CD4-positive, alpha-beta T cell treated with Interferon gamma for 1 hour (primary cell): ENCODE measurements around the gene TSPYL6.
"Not testable (repeated sequence)": the region's sequence is repeated elsewhere in the genome, so short reads cannot be mapped to it uniquely, and the experiment has no call there.

ENCODE experiments used
- DNase-seq: peaks from one replicate; pipeline ENCODE4 v3.0.0-alpha.2; 2020

TSPYL6 gene

DNA sequence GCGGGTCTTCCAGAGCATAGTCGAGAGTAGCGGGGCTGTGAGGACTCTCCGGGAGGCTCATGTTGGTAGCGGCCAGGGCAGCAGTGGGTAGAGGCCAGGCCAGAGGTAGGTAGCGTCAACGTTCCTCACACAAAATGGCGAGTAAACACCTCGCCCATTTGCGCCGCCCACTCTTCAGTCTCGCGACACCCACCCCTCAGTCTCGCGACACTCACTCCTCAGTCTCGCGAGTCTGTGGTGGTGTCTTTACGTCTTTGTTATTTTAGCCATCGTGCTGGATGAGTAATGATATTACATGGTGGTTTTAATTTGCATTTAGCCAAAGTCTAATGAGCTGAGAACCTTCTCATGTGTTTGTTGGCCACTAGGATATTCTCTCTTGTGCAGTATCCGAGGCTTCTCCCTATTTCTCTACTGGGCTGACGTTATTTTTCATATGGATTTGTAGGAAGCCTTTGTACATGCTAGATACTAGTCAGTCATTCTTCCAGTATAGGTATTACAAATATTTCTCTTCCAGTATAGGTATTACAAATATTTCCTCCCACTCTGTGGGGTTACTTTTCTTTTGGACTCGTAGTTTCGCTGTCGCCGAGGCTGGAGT lies at the start of gene TSPYL6:
Gene TSPYL6, minus strand, starts transcription at position 139 of the 604 bp plus-strand sequence. Its CDS starts 78 bp downstream, at position 61.
- no peak for DNase-seq

DNA sequence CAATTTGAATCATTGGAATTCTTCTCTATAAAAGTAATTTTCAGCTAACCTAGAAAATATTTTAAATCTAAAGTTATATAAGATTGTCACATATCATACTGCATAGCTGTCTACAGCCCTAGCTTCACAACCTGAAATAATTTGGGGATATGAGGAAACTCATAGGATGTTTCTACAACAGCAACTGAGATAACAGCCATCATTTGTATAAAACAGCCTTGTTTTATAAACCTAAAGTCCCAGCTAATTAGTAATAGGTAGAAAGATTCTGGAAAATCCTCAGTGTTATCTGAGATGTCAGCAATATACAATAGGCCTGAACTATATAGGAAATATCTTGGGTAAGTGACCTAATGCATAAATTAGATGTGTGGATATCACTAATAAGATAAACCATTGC lies 47.6 kb upstream of the TSPYL6 start:
- no peak for DNase-seq

- no peak for DNase-seq
These were observed 42.5 kb upstream of the TSPYL6 start for GRCh38 chr2:54298514-54298913.

DNA sequence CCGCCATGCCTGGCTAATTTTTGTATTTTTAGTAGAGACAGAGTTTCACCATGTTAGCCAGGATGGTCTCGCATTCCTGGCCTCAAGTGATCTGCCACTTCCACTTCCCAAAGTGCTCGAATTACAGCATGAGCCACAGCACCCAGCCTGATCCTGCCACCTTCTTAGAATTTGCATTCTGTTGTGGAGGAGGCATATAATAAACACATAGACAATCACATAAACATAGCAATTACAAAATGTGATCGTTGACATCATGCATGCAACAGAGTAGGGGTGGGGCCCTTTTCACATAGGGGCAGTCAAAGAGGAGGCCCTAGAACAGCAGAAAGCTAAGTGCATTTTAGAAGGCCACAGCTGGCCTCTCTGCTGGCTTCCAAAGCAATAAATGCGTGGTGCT lies 39.9 kb upstream of the TSPYL6 start:
- DNase-seq, result no peak

DNA sequence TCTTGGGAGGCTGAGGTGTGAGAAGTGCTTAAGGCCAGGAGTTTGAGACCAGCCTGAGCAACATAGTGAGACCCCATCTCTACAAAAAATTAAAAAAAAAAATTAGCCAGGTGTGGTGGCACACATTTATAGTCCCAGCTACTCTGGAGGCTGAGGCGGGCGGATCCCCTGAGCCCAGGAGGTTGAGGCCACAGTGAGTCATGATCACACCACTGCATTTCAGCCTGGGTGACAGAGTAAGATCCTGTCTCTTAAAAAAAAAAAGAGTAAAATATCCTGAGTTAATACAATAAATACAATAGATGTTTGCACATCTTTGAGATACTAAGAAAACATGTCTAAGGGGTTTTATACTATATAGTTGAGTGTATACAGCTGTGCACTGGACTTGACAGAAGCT lies 38.6 kb upstream of the TSPYL6 start:
- DNase-seq, result not testable (repeated sequence)

- no peak for DNase-seq
These were observed 34.5 kb upstream of the TSPYL6 start for GRCh38 chr2:54290356-54291025.

DNA sequence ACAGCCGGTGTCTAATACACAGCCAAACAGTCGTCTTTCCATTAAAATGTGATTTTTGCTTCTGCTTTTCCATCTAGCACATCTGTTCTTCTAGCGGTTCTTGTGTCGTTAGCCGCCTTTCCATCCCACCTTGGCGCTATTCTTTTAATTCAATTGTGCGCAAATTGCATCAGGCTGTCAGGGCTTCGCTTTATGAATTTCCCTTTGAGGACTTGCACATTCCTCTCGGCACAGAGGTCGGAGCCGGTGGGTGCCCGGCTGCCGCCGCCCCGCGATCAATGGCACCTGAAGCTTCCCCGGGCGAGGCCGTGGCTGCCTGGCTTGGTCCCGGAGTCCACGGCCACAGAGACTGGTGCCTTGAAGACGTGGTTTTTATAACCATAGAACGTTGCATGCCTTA lies 33.9 kb upstream of the TSPYL6 start:
- DNase-seq, result no peak

DNA sequence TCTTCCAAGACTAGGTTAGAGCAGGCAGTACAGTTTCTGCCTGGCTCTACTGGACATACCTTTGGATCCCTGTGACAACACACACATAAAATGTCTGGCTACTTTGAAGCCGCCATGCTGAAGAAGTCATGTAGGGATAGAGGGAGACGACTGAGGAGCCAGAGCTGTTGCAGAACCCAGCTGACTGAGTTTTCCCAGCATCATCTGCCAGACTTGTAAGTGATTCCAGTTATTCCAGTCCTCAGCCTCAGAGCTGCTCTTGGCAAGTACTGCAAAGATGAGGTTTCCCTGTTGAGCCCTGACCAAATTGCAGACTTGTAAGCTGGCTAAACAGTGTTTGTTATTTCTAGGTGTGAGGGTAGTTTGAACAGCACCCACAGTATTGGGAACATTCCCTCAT lies 31.5 kb upstream of the TSPYL6 start:
- no peak for DNase-seq

DNA sequence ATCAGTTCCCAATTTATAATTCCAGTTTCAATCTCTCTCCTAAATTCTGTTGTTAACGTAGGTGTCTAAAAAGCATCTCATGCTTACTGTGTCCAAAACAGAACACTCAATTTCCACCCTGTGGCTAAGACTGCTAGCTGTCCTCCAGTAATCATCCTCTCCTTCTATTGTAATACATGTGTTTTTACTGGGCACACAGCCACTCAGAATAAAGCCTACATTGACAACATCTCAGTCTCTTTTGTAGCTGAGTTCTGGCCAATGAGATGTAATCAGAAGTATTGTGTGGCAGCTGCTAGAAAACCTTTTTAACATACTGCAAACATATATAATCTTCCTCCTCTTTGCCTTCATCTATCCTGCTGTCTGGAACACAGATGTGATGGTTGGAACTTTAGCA lies 29.4 kb upstream of the TSPYL6 start:
- no peak for DNase-seq

DNA sequence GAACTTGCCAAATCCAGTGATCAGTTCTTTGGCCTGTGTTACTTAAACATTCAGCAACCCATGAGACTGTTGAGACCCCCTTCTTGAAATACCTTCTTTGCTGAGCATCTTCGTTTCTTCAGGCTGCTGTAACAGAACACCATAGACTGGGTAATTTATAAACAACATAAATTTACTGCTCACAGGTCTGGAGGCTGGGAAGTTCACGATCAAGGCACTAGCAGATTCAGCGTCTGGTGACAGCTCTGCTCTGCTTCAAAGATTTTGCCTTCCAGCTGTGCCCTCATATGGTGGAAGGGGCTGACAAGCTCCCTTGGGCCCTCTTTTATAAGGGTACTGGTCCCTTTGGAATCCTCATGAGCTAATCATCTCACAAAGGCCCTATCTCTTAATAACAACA lies 28.8 kb upstream of the TSPYL6 start:
- DNase-seq, result no peak

DNA sequence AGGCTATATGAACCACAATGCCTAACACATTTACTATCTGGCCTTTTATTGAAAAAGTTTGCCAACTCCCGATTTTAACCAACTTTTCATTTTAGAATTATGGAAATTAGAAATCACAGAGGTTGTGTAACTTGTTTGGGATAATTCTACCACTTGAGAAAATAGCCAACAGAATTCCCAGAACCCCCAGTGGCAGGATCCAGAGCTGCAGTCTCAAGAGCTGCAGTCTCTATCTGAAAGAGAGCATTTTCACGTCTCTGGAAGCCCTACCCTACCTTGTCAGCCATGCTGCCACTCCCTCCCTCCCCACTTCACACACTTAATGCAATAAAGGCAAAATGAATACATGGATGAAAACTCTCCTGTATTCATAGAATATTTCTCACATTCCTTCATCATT lies 23.4 kb upstream of the TSPYL6 start:
- DNase-seq, result no peak

- no peak for DNase-seq
These were observed 19.5 kb upstream of the TSPYL6 start for GRCh38 chr2:54275541-54275940.

- DNase-seq, result no peak
These were observed 18.8 kb upstream of the TSPYL6 start for GRCh38 chr2:54274781-54275242.

DNA sequence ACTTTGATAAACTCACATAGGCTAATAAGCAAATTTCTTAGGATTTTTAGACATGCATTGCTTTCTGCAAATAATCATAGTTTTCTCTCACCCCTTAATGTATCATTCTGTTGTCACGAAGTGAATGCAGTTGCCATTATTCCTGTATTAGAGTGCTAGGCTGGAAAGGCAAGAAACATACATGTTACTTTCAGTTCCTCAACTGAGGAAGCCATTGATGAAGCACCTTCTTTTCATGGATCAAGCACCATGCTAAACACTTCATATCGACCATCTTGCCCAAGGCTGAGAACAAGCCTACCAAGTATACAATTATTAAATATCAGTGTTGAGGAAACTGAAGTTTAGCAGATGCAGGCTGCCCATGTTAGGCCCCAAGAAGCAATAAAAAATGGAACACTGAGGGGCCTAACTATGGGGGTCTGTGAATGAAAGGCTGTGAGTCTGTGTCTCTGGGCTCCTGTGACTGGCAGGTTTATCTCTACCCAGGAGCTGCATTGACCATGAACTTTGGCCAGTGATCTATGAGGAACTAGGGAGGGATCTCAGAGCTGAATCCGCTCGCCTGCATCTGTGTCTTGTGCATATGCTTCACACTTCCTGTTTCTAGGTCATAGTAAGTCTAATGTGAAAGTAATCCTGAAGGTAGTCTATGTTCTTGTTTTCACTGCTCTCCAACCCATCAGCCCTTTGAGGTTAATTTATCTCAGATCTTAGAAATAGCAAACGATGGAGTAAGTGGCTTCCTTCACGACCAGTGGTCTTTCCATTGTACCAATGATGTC lies 16.0 kb upstream of the TSPYL6 start:
- DNase-seq, result peak; percentile 7

GRCh38 chr2:54271189-54271588 lies 15.2 kb upstream of the TSPYL6 start:
- no peak for DNase-seq

GRCh38 chr2:54267577-54267976 lies 11.5 kb upstream of the TSPYL6 start:
- no peak for DNase-seq

- not testable (repeated sequence) for DNase-seq
These were observed 9.1 kb upstream of the TSPYL6 start for GRCh38 chr2:54265081-54265480.

DNA sequence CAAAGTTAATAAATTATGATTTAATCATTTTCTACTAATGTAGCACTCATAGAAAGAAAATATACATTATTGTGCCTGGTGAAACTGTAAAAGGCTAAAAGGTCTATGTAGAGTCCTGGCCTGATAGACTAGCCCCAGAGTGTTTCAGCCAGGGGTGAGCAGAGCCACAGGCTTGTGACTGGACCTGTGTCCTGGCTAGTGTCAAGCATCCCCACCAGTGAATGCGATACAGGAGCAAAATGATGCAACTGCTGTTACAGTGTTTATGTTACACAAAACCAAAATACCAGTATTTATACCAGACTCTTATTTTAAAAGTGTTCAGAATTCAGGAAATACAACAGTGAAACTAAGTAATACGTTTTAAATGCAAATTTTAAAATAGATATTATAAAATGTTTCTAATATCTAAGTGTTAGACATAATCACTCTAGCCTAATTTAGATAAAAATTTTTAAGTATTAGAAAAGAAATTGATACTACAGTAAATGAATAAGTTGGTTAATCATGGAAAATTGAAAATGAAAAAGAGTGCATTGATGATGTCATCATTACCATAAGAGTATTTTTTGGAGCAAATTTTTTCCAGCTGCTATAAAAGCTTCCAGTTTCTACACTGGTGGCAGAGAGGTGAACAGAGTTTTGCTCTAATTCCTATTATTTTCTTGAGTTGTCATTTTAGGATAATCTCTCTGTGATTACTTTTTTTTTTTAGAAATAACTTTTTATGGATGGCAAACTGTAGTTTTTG lies 6.2 kb upstream of the TSPYL6 start:
- no peak for DNase-seq

- DNase-seq, result no peak
These were observed 5.5 kb upstream of the TSPYL6 start for GRCh38 chr2:54261537-54261936.

DNA sequence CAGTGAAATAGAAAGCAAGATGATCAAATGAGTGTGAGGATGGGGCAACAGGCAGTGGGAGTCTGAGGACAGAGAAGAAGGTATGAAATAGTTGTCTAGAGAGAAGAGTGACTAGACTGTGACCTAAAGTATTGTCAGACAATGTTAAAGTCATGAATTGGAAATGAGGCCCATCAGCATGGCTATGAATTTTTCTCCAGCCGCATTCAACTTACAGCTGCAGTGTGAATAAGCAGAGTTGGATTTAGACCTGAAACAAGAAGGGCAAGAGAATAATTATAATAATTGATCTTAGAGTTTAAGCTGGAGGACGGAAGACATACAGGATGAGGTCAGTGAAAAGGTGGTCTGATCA lies 4.2 kb upstream of the TSPYL6 start:
- DNase-seq, result no peak

GRCh38 chr2:54259413-54260240 lies 3.6 kb upstream of the TSPYL6 start:
- DNase-seq, result no peak

- no peak for DNase-seq
These were observed 2.1 kb upstream of the TSPYL6 start for GRCh38 chr2:54258166-54258565.
